ENCODE results near the gene MRAS.

The MRAS gene

DNA sequence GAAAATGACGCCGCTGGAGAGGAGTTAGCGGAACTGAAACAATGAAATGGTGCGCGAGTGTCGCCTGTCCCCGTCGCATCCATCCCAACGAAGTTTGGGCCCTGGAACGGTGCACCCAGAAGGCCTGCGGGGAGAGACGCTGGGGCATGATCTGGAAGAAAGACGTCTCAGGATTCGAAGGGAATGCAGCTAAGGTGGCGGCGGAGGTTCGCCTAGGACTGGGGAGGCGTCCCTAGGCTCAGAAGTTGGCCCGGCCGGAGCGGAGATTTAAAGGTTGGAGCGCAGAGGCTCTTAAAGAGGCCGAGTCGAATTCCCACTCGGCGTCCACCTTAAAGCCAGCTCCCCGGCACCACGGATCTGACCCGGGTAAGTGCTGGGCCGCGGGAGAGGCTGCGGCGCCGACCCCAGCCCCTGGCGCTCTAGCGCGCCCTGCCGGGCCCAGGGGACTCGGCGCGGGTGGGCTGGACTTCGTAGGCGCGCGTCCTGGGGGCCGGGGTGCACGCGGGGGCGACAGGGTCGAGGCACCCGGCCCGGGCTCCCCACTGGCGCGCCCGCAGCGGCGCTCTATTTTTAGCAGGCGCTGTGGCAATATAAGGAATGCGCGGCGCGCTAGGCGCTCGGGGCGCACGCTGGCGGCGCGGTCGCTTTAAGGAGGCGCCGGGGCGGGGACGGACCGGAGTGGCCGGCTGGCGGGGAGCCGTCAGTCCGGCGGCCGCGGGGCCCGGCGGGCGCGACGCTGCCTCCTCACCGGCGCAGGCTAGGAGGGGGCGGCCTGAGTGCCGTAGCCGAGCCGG is at the start of gene MRAS:
TSS of gene MRAS (plus strand) at position 620 of the 794 bp plus-strand sequence. CDS start 24,305 bp downstream, outside the sequence.
- peak; percentile 81 for DNase-seq (ENCODE audit: low spot score)

DNA sequence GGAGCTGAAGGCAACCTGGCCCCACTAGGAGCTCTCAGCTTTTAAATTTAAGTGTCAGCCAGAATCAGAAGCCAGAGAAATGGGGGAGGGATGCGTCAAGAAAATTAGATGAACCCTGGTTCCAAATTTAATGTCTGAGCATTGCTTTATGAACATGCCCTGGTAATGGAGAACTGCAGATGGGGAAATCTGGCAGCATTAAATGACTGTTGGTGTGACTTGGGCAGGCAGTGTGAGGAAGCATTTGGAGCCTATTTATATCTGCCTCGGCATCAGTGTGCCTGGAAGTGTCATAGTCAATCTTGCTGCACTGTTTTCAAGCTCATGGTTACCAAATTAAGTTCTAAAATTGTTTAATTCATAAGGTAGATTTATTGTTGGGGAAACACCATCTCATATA is 47.7 kb upstream of the MRAS start:
- DNase-seq (ENCODE audit: low spot score) = no peak

DNA sequence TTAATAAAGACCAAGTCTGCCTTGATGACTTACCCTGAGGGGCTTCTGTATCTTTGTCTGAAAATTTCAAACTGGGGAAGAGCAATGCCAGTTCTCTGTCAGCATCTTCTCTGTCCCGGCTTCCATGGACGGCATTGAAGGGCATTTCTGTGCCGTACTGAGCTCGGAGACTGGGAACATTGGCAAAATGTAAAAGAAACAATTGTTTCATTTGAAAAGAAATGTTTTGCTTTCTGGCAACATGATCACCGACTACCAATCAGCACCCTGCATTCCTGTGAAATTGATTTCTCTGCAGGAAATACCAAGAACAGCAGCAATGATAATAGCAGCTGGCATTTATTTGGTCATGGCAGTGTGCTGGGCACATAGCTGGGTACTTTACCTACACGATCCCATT is 44.9 kb upstream of the MRAS start:
- DNase-seq (ENCODE audit: low spot score) = no peak

DNA sequence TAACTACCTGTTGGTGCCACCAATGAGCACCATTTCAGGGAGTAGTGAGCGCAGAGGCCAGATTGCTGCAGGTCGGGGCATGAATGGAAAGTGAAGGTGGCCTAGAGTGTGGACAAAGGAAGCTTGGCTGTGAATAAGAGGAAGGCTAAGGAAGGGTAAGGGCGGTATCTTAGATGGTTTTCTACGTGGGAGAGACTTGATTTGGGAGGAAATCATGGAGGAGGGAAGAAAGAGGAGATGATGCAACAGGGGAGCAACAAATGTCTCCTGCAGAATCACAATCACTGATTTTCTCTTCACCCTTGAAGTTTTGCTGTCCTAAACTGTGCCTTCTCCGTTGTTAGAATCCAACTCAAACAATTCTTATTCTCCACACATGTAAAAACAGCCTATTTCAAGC is 40.5 kb upstream of the MRAS start:
- DNase-seq (ENCODE audit: low spot score) = no peak

DNA sequence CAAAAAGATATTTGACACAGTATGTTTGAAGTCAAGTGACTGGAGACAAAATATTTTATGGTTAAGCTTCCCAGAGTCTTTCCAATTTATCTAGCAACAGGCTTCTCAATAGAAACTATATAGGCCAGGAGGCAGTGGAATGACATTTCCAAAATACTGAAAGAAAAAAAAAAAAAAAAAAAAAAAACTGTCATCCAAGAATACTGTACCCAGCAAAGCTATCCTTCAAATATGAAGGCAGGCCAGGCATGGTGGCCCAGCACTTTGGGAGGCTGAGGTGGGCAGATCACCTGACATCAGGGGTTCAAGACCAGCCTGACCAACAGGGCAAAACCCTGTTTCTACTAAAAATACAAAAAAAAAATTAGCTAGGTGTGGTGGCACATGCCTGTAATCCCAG is 39.6 kb upstream of the MRAS start:
- no peak for DNase-seq (ENCODE audit: low spot score)

DNA sequence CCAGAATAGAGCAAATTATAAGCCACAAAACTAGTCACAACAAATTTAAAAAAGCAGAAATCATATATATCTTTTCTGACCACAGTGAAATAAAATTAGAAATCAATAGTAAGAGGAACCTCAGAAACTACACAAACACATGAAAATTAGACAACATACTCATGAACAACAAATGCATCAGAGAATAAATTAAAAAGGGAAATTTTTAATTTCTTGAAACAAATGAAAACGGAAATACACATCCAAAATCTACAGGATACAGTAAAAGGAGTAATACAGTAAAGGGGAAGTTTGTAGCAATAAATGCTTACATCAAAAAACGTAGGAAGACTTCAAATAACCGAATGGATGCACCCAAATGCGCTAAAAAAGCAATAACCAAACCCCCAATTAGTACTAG is 37.9 kb upstream of the MRAS start:
- no peak for DNase-seq (ENCODE audit: low spot score)

DNA sequence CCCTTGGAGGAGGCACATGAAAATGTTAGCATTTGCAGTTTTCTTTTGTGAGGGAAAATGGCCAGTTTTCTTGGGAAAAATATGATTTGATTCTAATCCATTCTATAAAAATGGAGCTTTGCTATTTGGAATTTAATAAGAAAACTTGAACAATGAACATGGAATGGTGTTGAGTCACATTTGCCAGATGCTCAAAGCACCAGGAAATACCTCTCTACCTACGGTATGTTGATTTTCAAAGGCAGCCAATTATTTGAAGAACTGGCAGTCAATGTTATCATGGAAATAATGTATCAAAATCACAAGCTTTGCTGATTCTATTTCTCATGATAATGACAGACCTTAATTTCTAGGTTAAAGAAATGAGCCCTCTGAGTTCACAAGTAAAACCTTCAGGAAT is 33.6 kb upstream of the MRAS start:
- no peak for DNase-seq (ENCODE audit: low spot score)

DNA sequence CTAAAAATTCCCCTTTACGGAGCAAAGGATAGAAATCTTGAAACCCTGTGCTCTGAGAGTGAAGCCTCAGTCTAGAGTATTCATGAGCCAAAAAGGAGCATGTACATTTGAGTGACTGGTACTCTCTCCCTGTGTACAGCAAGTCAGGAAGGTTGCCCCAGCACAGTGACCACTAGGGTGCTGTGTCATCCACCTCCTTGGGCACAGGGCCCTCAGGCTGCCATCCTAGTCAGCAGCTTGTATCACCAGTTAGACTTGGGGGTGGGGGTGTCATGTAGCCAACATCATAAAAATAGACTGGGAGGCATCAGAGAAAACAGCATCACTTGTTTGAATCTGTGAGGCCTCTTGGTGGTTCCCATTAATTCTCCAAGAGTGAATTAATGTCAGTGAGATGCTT is 30.7 kb upstream of the MRAS start:
- DNase-seq (ENCODE audit: low spot score) = no peak

DNA sequence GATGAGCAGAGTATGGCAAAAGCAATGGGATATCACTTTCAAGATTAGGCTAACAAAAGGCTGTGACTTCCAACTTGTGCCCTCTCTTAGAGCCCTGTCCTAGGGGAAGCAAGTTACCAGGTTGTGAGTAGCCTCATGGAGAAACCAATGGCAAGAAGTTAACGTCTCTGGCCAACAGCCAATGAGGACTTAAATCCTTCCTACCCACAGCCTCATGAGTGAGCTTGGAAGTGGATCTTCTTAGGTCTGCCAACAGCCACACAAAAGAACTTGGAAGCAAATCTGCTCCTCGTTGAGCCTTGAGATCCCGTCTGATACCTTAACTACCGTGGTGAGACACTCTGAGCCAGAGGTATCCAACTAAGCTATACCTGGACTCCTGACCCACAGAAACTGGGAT is 24.4 kb upstream of the MRAS start:
- DNase-seq (ENCODE audit: low spot score) = no peak

DNA sequence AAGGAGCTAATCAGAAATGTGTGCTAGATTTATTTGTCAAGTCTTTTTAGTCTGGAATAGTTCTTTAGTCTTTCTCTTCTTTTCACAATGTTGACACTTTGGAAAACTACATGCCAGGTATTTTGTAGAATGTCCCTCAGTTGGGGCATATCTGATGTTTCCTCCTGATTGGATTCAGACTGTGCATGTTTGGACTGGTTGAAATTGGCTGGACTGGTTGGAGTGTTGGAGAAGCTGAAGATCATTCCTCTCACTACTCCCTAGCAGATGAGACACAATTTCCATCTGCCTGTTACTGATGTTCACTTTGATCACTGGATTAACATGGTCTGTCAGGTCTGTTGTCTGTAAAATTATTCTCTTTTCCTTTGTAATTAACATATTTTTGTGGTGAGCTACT is 22.4 kb upstream of the MRAS start:
- DNase-seq (ENCODE audit: low spot score) = no peak

DNA sequence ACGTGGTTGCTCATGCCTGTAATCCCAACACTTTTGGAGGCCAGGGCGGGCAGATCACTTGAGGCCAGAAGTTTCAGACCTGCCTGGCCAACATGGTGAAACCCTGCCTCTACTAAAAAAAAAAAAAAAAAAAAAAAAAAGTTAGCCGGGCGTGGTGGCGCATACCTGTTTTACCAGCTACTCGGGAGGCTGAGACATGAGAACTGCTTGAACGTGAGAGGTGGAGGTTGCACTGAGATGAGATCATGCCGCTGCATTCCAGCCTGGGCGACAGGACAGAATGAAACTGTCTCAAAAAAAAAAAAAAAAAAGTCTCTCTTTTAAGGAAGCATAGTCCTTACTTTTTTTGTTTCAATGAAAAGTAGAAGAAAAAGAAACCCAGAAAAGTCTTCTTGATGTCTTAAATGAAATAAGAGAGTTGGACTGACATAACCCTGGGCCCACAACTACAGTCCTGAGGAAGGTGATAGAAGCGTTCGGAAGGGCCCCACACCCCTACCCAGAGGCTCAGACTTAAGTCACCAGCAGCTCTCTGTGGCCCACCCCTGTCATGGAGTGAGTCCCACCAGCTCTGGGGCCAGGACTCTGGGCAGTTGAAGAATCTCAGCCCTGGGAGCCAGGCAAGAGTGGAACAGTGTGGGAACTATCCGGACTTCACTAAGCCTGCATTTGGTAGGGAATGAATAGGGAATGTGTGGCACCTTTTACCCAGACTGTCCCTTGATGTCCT is 21.3 kb upstream of the MRAS start:
- DNase-seq (ENCODE audit: low spot score) = no peak

DNA sequence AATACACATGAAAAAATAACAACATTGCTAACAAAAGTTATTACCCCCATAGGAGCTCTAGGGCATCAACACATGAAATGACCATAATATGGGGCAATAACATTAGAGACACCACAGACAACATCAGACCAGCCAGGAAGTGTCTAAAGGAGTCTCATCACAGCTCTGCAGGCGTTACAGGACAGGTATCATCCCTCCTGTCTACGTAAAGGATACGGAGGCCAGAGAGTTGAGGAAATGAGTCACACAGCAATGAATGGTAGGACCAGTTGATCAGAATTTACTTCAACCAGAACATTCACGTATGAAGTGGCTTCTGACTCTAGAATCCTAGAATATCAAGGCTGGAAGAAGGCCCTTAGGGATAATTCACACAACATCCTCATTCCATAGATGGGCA is 20.5 kb upstream of the MRAS start:
- DNase-seq (ENCODE audit: low spot score) = no peak

DNA sequence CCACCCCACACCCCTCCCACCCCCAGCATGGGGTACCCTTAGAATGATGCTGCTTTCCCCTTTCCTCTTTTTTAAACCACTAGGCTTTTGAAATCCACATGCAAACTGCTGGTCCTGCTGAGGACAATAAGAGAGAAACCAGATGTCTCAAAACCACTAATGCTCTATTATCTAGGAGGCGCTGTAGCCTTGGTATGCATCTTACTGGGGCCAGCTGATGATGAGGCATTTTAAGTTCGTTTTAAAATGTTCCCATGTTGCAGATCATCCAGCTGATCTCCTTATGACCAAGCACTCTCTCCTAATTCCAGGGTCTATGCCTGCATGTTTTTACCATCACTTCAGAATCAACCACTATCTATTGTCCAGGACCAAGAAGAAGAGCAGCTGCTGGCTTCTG is 20.0 kb upstream of the MRAS start:
- no peak for DNase-seq (ENCODE audit: low spot score)

DNA sequence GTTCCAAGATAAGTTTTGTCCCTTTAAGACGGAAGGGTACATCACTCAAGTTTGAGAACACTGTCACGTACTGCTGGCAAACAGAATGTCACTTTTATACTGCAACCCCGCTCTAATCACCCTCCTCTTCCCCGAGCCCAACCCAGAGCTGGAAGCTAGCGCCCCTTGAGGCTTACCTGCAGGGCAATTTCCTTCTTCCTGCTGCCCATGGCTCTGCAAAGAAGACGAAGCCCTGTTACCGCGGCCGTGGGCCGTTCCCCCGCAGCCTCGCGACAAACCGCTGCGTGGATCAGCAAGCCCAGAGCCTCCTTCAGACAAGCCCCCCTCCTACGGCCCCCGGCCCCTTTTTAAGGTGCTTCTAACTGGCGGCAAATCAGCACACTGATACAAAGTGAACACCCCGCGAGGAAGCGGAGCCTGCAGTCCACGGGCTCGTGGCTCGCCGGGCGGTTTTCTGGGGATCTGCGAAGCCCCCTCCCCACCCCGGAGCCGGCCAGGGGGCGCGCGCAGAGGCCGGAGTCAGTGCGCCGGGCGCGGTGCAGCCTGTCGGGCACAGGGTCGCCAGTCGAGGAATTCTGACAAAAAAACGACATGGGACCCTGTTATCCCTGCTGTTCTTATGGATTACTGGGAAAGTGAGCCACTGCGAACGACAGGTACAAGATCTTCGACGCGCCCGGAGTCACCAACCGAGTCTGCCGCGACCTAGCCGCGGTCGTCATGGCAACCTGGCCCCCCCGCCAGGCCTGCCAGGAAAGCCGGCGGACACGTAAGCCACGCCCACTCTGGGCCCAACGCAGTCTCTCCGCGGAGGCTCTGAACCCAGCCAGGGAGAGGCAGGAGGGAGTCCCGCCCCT is 19.0 kb upstream of the MRAS start, which contains the start of gene NME9:
TSS of gene NME9 (minus strand) at position 725 of the 857 bp plus-strand sequence. CDS start at position 209, 516 bp downstream.
- peak; percentile 75 for DNase-seq (ENCODE audit: low spot score)

DNA sequence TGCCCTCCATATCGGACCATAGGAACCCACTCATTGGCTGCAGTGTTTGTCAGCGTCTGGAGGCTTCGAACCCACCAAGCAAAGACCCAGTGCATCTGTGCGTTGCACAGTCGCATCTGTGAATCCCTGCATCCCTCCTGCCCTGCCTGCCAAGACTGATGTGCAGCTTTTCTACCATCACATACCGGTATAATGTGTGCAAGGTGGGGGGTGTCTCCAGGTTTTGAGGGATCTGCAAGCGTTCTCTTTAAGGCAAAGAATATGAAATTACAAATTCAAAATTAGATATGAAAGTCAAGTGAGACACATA is 18.4 kb upstream of the MRAS start:
- DNase-seq (ENCODE audit: low spot score) = no peak

DNA sequence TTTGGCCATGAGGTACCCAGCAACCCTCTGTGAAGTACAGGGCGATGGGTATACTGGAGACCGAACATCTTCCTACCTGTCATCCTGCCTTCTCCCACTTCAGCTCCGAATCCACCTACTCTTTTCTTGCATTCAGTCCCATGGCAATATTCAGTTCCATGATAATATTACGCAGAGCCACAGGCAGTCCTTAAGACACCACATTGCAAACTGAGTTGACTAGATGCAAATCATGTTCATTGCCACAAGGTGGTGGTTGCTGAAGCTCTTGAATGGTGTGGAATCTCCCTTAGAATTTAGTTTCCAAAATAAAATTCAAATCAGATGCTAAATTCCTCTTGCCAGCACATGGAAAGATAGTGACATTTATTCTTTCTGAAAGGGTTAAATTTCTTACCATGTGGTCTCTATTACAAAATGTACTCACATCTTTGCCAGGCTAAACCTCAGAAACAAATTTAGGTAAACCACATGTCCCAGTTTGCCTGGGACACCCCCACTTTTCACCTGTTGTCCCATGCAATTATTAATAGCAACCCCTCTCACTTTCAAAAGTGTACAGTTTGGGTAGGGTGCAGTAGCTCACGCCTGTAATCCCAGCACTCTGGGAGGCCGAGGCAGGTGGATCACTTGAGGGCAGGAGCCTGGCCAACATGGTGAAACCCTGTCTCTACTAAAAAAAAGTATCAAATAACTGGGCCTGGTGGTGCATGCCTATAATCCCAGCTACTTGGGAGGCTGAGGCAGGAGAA is 17.1 kb upstream of the MRAS start:
- DNase-seq (ENCODE audit: low spot score) = no peak

DNA sequence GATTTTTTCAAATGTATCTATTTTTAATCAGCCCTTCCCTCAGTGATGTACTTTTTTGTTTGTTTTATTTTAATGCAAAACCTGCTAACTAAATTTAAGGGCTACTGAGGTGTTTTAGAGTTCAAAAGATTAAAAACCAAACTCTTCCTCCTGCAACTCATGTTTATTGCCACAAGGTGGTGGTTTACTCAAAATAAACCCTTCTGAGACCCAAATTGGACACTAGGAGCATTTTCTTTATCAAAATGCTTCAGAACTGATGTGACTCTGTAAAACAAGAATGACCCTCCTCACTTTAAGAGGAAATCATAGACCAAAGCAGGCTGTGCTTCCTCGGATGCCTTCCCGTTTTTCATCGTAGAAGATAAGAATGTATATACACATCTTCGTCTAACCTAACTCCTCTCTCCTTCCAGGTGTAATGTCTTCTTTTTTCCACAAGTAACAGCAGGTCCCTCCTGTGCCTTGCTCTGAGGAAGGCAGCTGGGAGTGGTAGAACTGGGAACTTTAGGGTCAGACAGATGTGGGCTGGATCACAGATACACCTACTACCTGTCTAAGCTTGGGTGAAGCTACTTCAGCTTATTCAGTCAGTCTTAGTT is 15.8 kb upstream of the MRAS start:
- DNase-seq (ENCODE audit: low spot score) = no peak

DNA sequence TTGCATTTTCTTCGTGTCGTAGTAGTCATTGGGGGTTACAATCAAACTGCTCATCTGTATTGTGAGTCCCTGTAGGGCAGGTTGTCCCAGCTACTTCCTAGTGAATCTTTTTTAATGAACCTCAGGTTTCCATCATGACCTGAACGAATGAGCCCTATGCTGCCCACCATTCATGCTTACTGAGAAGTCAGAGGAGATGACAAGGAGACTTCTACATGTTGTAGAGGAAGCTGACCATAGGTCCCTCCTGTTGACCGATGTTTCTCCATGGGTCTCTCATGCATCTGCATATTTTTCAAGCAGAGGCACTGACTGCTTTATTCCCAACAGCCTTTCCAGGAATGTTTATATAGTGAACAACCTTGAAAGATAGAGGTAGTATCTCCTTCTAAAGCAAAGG is 13.8 kb upstream of the MRAS start:
- no peak for DNase-seq (ENCODE audit: low spot score)

DNA sequence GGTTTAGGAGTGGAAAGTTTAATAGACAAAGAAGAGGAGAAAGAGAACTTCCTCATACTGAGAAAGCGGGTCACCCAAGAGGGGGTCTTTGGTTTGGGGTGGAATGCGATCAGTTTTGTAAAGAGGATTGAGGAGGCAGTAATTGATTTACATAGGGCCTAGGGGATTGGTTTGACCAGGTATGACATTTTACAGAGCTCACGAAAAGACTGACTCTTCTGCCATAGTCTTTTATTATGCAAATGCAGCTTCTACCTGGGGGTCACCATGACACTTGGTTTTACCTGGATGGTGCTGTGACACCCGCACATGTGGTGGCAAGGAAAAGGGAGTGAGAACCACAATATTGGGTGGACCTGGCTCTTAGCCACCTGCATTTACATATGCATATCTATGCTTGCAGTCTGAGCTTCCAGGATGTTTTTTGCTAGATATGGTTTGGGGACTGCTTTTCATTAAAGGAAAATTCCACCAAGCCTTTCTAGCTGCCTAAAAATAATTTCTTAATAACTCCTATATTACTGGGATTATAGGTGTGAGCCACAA is 11.9 kb upstream of the MRAS start:
- no peak for DNase-seq (ENCODE audit: low spot score)

DNA sequence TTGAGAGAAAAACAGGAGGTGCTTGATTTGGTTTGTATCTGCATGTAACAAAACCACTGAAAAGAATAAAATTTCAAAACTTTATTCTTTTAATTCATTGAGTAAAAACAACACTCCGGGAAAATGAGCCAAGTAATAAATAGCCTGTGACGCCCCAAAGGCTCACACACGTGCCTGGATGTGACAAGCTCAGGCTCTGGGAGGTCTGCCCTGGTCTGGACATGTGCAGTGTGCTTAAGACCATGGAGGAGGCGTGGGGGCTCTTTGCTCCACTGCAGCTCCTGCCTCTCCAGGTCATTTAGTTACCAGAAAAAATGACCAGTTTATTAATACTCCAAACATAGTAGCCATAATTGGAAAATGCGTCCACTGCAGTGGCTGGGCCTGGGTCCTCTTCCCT is 10.1 kb upstream of the MRAS start:
- DNase-seq (ENCODE audit: low spot score) = no peak

DNA sequence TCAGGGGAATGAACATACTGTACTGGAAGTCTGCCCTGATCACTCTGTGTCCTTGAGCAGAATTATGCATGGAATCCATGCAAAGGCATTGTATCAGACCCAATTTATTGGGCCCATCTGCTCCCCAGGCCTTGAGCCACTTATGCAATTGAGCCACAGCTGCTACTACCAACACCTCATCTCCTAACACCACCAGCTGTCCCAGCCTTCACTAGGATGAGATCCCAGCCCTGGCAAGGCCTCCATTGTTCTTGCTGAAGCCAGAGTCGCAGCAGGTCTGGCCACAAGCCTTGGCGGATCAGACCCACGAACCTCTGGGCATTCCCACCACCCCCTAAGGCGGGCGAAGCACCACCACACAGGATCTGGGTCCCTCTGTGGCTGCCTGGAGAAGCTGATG is 9.6 kb upstream of the MRAS start:
- DNase-seq (ENCODE audit: low spot score) = no peak
